Measurements from ENCODE around the gene KSR2.

DNA sequence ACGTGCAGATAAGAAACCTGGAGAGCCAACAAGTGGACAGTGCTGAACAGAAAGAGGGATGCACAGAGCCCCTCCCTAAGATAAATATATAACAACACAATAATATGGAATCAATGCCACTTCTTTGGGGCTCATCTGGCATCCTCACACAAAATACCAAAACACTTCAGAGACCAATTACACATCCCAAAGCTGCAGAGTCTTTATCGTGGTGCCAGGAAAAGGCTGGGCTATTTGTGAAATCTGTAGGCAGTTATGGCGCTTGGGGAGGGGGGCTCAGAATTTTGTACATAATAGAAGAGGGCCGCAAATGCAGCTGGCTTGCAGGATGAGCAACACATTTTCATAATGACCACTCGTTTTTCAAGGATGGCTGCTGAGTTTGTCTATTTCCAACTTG, 446.9 kb downstream of the KSR2 start:
- no peak for TF ChIP-seq TAF1 (IDR thresholded peaks at IDR 0.05; ENCODE audit: borderline replicate concordance, low read depth, low read length)
- no peak for TF ChIP-seq POLR2AphosphoS5 (IDR thresholded peaks at IDR 0.05; ENCODE audit: low read depth, low read length)

Measured in GM12892 (cell line).